ENCODE data around the gene ZBTB7C. TPM values are rescaled to one million over a fixed set of nuclear protein-coding genes. Genes with fewer than 3 reads are reported as not detected.

ZBTB7C gene
- total RNA-seq, 1 donor from 2014 or later, result 1.4 TPM

- Mint-ChIP-seq H3K27ac (ENCODE audit: unreplicated experiment) (no peak overlapping the region), H3K27me3 (ENCODE audit: low read depth) (peaks cover 73% of the 10 kb centered on the region), H3K4me3 (ENCODE audit: unreplicated experiment) (no peak overlapping the region), H3K9me3 (ENCODE audit: low read depth) (no peaks in the 10 kb centered on the region), H3K36me3 (ENCODE audit: low read depth) (peaks cover 3% of the 10 kb centered on the region), H3K4me1 (ENCODE audit: low read depth) (no peaks in the 10 kb centered on the region)
- no peak for DNase-seq (ENCODE audit: low spot score)
- no peak for TF ChIP-seq CTCF (IDR thresholded peaks at IDR 0.05)
Observed at GRCh38 chr18:48203288-48203945, 205.8 kb downstream of the ZBTB7C start.

- H3K27me3 Mint-ChIP-seq (ENCODE audit: low read depth), result peaks cover 73% of the 10 kb centered on the region
- H3K4me1 Mint-ChIP-seq (ENCODE audit: low read depth), result no peaks in the 10 kb centered on the region
- DNase-seq (ENCODE audit: low spot score), result no peak
- H3K4me3 Mint-ChIP-seq (ENCODE audit: unreplicated experiment), result no peak overlapping the region
- H3K36me3 Mint-ChIP-seq (ENCODE audit: low read depth), result peaks cover 3% of the 10 kb centered on the region
- TF ChIP-seq CTCF (IDR thresholded peaks at IDR 0.05), result no peak
- no peak overlapping the region for H3K27ac Mint-ChIP-seq (ENCODE audit: unreplicated experiment)
- H3K9me3 Mint-ChIP-seq (ENCODE audit: low read depth), result no peaks in the 10 kb centered on the region
Observed at GRCh38 chr18:48202350-48203260, 206.6 kb downstream of the ZBTB7C start.

GRCh38 chr18:48202006-48202348, 207.2 kb downstream of the ZBTB7C start:
- H3K36me3 Mint-ChIP-seq (ENCODE audit: low read depth), result peaks cover 3% of the 10 kb centered on the region
- DNase-seq (ENCODE audit: low spot score), result no peak
- peaks cover 71% of the 10 kb centered on the region for H3K27me3 Mint-ChIP-seq (ENCODE audit: low read depth)
- no peaks in the 10 kb centered on the region for H3K9me3 Mint-ChIP-seq (ENCODE audit: low read depth)
- no peak overlapping the region for H3K4me3 Mint-ChIP-seq (ENCODE audit: unreplicated experiment)
- TF ChIP-seq CTCF (IDR thresholded peaks at IDR 0.05), result no peak
- no peak overlapping the region for H3K27ac Mint-ChIP-seq (ENCODE audit: unreplicated experiment)
- no peaks in the 10 kb centered on the region for H3K4me1 Mint-ChIP-seq (ENCODE audit: low read depth)

GRCh38 chr18:48201337-48202005, 207.7 kb downstream of the ZBTB7C start:
- Mint-ChIP-seq H3K27ac (ENCODE audit: unreplicated experiment) (no peak overlapping the region), H3K4me3 (ENCODE audit: unreplicated experiment) (no peak overlapping the region), H3K36me3 (ENCODE audit: low read depth) (peaks cover 3% of the 10 kb centered on the region)

More at GRCh38 chr18:48201337-48202005, 207.7 kb downstream of the ZBTB7C start:
- Mint-ChIP-seq H3K27me3 (ENCODE audit: low read depth) (peaks cover 71% of the 10 kb centered on the region), H3K9me3 (ENCODE audit: low read depth) (no peaks in the 10 kb centered on the region), H3K4me1 (ENCODE audit: low read depth) (no peaks in the 10 kb centered on the region)
- DNase-seq (ENCODE audit: low spot score), result no peak
- no peak for TF ChIP-seq CTCF (IDR thresholded peaks at IDR 0.05)

All from chondrocyte (in vitro differentiated cells).